HG03432 (cell line): Measurements from ENCODE around the gene BCORL1.
A peak's percentile ranks its signal among the peaks of the same experiment; 100 is the strongest.

Experiments
- ATAC-seq: cut with Tn5 transposase; IDR thresholded peaks from one replicate; pipeline ENCODE4 v1.9.1; 2021; ENCODE audit warnings: mild to moderate bottlenecking, moderate library complexity; ENCODE audit not compliant: unreplicated experiment

Gene BCORL1, protein sequence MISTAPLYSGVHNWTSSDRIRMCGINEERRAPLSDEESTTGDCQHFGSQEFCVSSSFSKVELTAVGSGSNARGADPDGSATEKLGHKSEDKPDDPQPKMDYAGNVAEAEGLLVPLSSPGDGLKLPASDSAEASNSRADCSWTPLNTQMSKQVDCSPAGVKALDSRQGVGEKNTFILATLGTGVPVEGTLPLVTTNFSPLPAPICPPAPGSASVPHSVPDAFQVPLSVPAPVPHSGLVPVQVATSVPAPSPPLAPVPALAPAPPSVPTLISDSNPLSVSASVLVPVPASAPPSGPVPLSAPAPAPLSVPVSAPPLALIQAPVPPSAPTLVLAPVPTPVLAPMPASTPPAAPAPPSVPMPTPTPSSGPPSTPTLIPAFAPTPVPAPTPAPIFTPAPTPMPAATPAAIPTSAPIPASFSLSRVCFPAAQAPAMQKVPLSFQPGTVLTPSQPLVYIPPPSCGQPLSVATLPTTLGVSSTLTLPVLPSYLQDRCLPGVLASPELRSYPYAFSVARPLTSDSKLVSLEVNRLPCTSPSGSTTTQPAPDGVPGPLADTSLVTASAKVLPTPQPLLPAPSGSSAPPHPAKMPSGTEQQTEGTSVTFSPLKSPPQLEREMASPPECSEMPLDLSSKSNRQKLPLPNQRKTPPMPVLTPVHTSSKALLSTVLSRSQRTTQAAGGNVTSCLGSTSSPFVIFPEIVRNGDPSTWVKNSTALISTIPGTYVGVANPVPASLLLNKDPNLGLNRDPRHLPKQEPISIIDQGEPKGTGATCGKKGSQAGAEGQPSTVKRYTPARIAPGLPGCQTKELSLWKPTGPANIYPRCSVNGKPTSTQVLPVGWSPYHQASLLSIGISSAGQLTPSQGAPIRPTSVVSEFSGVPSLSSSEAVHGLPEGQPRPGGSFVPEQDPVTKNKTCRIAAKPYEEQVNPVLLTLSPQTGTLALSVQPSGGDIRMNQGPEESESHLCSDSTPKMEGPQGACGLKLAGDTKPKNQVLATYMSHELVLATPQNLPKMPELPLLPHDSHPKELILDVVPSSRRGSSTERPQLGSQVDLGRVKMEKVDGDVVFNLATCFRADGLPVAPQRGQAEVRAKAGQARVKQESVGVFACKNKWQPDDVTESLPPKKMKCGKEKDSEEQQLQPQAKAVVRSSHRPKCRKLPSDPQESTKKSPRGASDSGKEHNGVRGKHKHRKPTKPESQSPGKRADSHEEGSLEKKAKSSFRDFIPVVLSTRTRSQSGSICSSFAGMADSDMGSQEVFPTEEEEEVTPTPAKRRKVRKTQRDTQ (N-terminal part only)

DNA sequence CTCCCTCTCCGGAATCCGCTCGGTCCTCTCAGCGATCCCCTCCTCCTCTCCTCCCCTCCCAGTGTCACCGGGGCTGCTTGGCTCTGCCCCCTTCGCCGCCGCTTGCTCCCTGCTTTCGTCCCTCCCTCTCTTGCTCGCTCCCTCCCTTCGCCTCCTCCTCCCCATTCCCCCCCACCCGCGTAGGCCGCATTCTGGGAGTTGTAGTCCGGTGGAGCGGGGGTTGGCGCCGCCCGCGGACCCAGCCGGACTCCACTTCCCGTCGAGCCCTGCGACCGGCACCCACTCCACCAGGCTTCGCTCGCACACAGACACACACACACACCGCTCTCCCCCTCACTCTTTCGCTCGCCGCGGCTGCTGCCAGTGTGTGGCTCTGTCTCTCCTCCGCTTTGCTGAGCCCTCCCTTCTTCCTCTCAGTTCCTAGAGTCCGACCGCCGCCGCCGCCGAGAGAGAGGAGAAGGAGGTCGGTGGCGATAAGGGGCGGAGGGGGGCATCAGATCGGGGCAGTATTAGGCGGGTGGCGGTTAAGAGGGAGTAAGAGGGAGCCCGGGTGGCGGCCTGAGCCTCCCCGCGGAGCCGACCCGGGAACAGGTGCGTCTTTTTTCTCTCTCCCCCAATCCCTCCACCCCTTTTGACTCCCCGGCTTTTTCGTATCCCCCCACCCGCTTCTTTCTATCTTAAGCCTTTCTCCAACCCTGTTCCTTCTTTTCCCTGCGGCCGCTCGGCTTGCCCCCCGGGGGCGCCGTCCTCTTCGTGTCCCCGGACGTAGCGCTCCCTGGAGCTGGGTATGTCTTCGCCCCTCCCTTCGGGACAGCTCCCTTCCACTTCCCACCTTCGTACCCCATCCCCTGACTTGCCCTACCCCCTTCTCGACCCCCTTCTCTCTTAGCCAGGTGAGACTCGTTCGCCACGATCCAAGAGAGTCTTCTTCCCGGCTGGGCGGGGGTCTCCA lies at the start of gene BCORL1:
TSS of gene BCORL1 (plus strand) at position 336 of the 952 bp plus-strand sequence. CDS start 22,597 bp downstream, outside the sequence.
- peak; percentile 90 for ATAC-seq

DNA sequence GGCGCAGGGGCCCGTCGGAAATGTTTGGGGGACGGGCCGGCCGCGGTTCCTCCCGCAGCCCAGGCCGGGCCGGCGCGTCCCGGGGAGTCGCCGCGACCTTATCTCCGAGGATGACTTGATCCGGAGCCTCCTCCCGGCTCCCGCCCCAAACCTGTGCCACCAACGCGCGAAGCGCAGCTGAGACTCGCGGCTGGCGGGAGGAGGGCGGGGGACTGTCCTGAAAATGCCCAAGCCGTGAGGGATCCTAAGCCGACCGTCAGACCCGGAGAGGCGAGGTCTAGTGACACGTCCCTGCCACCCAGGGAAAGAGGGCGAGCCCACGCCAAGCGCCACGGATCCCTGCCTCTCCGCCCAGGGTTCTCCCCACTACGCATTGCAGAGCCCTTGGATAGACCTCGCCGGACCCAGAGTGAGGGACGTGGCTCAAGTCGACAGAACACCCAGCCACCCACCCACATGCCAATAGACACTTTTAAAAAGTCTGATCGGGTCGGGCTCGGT lies 49.6 kb upstream of the BCORL1 start:
- ATAC-seq: peak; percentile 8

DNA sequence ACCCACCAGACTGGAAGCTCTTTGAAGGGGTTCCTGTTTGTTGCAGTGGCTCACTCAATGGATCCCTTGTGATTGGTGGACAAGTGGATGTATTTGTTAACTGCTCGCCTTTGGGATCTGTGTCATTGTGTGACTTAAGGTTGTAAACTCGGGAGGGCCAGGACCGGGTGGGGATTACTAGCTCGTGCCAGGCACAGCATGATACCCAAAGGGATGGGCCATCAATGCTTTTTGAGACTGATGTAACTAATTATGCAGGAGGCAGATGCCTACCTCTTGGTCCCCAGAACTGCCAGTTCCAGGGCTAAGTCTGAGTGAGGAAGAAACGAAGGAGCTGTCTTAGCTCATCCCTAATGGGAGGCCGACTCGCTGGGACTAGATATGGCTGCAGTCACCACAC lies 48.7 kb upstream of the BCORL1 start:
- no peak for ATAC-seq

DNA sequence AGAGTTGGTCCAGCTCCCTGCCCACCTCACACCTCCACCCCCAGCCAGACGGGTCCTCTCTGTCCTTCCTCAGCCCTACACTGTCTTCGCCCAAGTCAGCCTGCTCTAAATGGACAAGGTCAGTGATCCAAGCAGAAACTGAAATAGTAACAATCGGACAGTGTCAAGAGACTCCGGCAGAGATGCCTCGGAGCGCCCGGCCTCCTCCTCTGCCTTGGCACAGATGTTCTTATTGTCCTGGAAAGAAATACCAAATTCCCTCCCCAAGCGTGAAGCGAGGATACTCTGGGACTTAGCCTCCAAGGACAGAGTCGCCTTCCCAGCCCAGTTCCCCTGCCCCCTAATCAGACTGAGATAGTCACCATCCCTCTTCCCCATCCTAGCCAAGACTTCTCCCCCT lies 48.0 kb upstream of the BCORL1 start:
- no peak for ATAC-seq

DNA sequence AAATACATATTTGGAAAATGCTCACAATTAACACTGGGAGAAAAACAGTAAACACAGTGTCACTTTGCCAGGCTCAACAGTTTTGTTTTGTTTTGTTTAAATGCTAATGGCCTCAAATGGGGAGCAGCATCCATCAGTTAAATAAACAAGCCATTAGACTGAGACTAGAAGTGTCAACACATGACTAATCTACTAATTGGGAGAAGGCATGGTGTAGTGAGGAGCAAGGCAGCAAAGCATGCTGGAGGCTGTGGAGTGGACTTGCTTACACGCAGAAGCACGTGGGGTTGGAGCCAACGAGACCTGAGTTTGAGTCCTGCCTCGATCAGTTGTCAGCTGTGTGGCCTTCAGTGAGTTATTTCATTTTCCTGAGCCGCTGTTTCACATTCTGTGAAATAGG lies 47.5 kb upstream of the BCORL1 start:
- ATAC-seq: no peak

DNA sequence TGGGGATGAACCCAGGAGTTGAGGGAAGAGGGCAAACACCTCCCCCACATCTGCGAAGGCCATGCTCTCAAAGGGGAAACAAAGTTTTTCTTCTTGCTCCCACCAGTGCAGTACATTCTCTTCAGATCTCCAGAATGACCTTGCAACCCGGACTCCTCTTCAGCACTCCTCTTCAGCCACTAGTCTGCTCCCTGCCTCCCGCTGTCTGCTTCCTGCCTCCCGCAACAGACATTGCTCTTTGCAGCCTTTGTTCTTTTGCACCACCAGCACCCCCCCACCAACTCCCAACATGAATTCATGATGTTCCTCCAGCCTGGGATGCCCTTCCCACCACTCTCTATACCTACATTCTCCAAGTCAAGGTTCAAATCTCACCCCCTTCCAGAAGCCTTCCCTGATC lies 44.4 kb upstream of the BCORL1 start:
- no peak for ATAC-seq

DNA sequence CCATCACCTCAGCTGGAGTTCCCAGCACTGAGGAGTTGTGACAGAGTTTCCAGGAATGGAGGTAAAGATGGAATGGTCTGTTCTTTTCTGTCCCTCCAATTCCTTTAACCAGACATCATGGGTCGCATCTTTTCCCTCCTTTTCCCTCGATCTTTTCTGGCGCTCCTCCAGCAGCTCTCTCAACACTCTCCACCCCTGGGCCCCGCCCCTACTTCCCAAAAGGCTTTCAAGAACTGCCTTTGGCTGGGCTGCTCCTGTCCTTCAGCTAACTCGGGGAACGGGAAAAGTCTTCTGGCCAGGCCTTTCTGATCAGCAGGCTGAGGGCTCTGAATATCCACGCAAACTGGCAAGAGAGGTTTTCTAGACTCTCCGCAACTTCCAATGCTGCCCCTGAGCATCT lies 42.4 kb upstream of the BCORL1 start:
- ATAC-seq: no peak

DNA sequence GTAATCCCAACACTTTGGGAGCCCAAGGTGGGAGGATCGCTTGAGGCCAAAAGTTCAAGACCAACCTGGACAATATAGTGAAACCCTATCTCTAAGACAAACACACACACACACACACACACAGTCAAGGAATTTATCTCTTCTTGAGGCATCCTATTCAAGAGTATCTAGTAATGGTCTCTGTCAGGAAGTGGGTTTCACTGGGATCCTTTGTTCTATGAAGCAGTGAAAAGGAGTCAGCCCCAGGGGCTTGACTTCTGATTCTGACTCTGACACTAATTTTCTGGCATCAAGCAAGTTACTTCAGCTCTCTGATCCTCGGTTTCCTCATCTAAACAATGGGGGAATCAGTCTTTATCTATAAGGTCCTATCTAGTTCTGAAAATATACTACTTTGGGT lies 41.7 kb upstream of the BCORL1 start:
- ATAC-seq: no peak

DNA sequence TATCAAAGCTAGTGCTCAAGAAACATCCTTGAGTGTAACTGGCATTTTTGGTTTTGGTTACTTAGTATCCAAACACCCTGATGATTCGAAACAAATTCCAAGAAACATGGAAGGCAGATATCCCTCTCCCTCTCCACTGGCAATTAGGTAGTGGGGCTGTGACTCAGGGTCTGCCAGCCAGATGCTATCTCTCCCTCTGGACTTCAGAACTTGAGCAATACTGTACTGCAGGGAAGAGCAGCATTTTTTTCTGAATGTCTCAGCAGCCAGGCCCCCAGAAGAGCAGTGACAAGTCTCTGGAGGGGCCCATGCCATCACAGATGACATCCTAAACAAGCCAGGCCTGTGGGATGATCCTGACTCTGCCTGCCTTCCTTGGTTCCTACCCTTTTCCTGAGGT lies 37.3 kb upstream of the BCORL1 start:
- ATAC-seq: no peak

DNA sequence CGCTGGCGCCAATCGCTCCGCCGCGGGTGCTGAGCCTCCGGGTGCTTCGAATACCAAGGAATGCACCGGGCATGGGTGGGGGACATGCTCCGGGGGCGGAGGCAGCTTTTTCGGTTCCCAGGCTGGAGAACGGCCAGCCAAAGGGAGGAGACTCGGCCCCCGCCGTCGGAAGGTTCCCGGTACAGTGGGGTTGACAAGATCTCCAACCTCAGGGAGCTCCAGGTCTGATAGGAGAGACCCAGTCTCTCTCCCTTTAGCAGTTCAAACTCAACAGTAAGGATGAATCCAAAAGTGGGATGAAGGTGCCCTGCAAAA lies 29.1 kb upstream of the BCORL1 start:
- ATAC-seq: no peak

DNA sequence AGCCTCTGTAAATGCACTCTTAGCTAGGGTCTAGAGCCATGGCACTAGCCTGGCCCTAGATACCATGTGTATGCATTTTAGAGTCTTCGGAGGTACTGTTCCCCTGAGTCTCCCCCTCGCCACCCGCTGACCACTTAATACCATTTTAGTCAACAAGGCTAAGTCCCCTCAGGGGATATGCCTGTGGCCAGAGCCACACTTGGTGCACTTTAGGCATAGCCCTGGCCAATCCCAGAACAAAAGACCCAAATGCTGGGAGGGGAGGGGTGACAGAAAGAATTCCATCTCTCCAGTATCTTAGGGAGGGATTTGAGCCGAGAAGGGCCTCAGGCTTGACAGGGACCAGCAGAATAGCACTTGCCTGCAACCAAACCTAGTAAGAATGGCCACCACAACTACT lies 28.6 kb upstream of the BCORL1 start:
- ATAC-seq: no peak

DNA sequence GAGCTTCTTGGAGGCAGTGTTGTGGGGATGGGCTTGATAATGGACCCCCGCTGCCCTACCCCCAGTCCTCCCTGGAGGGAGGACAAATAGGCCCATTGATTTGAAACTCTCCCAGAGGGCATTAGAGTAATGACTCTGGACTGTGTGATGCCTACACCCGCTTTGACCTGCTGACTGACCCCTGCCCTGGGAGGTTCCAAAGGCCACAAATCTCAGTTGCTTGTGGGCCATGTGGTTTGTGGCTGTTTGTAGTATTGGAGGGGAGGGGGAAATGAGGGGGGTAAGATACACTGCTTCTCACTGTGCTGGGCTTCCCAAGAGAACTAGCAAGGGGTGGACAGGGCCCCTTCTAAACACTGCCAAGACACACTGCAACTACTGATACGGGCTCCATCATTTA lies 27.6 kb upstream of the BCORL1 start:
- ATAC-seq: no peak

DNA sequence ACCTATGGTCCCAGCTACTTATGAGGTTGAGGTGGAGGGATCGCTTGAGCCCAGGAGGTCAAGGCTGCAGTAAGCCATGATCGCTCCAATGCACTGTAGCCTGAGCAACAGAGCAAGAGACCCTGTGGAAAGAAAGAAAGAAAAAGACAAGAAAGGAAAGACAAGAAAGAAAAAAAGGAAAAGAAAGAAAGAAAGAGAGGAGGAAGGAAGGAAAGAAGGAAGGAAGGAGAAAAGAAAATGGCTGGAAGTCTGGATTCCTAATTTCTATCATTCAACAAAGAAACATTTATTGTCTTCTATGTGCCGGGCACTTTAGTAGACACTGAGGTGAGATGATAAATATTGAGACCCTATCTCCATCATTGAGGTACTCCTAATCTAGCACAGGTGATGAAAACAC lies 26.8 kb upstream of the BCORL1 start:
- no peak for ATAC-seq

DNA sequence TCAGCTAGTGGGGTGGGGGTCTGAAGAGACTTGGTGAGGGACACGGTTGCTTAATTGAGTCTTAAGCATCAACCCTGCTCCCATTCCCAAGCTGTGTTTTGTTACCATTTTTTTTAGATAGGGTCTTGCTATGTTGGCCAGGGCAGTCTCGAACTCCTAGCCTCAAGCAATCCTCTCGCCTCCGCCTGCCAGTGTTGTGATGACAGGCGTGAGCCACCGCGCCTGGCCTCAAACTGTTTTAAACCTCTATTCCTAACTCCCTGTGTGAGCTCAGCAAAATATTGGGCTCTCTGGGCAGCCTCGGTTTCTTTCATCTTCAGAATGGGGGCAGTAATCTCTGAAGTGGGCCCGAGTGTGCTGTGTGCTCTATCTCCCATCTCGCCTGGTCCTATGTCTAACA lies 26.3 kb upstream of the BCORL1 start:
- no peak for ATAC-seq

DNA sequence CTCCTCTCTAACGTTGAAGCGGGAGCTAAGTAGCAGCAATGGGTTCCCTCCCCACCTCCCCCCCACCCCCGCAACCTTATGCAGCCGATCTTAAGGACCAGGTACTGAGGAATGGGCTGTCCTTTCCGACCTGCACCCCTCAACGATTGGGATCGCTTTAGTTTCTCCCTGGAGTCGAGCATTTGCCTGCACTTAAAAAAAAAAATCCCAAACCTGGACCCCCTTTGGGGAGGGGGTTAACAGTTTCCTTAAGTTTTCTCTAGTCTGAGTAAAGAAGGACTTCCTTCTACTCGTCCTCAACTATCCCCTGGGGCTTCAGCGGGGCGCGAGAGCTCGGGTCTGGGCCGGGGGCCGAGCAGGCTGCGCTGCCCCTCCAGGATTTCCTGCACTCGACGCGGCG lies 25.7 kb upstream of the BCORL1 start:
- no peak for ATAC-seq

DNA sequence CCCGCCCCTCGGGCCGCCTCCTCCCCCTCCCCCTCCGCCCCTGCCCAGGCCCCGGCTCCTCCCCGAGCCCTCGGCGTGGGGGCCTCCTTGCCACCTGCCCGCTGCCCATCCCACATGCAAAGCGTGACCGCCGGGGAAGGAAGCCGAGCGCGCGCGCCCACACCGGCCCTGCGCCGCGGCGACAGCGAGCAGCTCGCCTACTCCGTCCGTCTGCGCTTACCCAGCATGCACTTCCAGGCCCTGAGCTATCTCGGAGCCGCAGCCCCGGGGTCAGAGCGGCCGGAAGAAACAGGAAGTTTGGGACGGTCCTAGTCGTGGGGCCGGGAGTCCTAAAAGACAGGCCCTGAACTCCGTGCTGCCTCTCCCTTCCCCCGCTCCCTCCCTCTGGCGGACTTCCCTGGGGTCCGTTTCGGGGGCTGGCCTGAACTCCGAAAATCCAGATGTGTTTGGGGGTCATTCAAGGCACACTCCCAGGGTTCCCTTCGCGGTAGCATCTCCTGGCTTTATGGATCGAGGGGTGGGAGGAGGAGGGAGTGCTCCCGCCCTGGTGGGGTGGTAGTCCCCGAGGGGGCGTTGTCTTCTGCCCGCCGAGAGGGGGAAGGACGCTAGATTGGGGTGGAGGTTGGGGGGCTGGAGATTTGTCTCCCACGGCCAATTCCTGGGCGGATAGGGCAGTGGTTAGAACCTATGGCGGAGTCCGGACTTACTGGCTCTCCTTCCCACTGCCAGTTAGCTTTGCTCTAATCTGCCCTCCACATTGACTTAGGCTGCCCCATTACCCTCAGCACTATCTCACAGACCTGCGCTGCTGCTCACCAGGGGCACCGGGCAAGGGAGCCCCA lies 25.0 kb upstream of the BCORL1 start:
- peak; percentile 77 for ATAC-seq

DNA sequence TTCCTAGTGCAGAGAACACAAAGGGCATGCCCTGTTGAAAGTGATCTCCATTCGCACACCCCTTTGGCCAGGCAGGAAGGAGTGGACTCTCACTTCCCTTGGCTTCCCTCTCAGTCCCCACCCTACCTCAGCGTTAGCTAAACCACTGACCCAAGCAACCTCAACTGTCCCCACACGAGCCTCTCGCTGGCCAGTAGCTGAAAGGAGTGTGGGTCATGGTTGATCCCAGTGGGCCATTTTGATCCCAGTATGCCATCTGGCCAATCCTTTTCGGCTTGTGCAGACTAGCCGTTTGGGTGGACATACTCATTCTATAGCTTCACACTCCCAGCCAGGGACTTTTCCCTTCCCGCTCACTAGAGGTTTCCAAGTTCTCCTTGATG lies 24.4 kb upstream of the BCORL1 start:
- ATAC-seq: no peak

DNA sequence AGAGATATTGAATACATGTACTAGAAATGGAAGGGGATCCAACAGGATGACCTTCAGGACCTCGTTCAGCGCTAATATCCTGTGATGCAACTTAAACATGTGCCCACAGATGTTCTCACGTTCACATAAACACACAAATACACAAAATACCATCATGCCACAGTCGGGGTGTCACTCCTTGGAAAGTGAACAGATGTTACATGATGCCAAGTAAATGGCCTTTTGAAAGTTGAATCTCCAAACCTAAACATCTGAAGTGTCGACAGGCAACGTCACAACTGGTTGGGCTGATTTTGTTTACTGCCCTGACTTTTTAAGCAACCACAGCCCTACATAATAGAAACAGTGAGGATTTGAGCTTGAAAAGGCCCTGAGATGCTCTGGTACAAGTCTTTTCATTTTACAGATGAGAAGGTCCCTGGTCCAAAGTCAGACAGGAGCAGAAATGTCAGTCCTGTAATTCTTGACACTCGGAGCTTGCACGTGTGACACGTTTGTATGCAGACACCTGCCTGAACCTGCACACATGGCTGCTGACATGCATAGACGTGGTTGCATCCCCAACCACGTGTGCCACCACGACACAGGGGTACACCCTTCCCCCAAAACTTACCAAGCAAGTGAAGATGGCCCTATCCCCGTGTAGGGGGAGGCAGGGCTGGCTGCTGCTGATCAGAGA lies 23.5 kb upstream of the BCORL1 start:
- no peak for ATAC-seq

DNA sequence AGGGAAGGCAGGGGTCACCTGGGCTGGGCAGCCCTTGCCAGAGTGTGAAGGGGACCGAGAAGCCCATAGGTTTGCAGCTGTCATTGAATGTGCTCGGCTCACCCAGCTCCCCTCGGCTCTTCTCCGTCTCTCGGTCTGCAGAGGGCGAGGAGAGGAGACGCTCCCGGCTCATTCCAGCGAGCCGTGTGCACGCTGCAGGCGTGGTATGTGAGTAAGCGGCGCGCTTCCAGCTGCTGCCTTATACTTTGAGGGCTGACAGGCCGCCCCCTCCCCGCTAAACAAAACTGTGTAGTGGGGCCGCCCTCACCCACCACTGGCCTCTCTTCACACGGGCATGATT lies 23.0 kb upstream of the BCORL1 start:
- no peak for ATAC-seq
